Epithelial cell of proximal tubule (primary cell): ENCODE data around the gene PPP2R5E. TPM values are rescaled to one million over a fixed set of nuclear protein-coding genes. Genes with fewer than 3 reads are reported as not detected.
"Not testable (repeated sequence)": the region's sequence is repeated elsewhere in the genome, so short reads cannot be mapped to it uniquely, and the experiment has no call there.

Experiments
- DNase-seq: peaks from one replicate; pipeline ENCODE4 v3.0.0-alpha.2; 2011; ENCODE audit warnings: low read depth
- H3K4me3 ChIP-seq: 2 replicates; pipeline ENCODE4 v1.5.1; 2011; ENCODE audit warnings: low read depth, mild to moderate bottlenecking, low read length
- CTCF ChIP-seq: conservative IDR thresholded peaks from 2 replicates; pipeline ENCODE4 v1.5.1; 2012; ENCODE audit warnings: low read depth, mild to moderate bottlenecking, low read length
- total RNA-seq: library from RNA; depleted of rRNA; stranded (reverse); fragments of >200 nt; gene quantifications from 2 replicates; pipeline ENCODE4 v1.2.3, GENCODE V29; 2015

PPP2R5E gene
- total RNA-seq, 1 donor from 2014 or later, result 13.3 TPM

- no peak overlapping the region for H3K4me3 ChIP-seq
- TF ChIP-seq CTCF, result no peak
These were observed 164.7 kb downstream of the PPP2R5E start for GRCh38 chr14:63378444-63378843.

GRCh38 chr14:63375769-63376168, 167.4 kb downstream of the PPP2R5E start:
- H3K4me3 ChIP-seq, result no peak overlapping the region
- no peak for TF ChIP-seq CTCF
- peak; percentile 9 for DNase-seq

More at GRCh38 chr14:63378444-63378843, 164.7 kb downstream of the PPP2R5E start:
- DNase-seq, result no peak

GRCh38 chr14:63371613-63372012, 171.6 kb downstream of the PPP2R5E start:
- H3K4me3 ChIP-seq, DNase-seq: not testable (repeated sequence)

GRCh38 chr14:63371033-63371432, 172.1 kb downstream of the PPP2R5E start:
- no peak for DNase-seq
- no peak for TF ChIP-seq CTCF

GRCh38 chr14:63367742-63368364, 175.3 kb downstream of the PPP2R5E start:
- TF ChIP-seq CTCF, result peak; percentile 34
- H3K4me3 ChIP-seq, result no peak overlapping the region
- DNase-seq, result no peak

More at GRCh38 chr14:63371033-63371432, 172.1 kb downstream of the PPP2R5E start:
- H3K4me3 ChIP-seq, result no peak overlapping the region

GRCh38 chr14:63362389-63362819, 180.8 kb downstream of the PPP2R5E start:
- no peak for DNase-seq
- no peak overlapping the region for H3K4me3 ChIP-seq
- no peak for TF ChIP-seq CTCF

GRCh38 chr14:63361790-63362189, 181.4 kb downstream of the PPP2R5E start:
- DNase-seq, result no peak
- H3K4me3 ChIP-seq, result no peak overlapping the region
- peak; percentile 11 for TF ChIP-seq CTCF

GRCh38 chr14:63357841-63358240, 185.3 kb downstream of the PPP2R5E start:
- DNase-seq, result no peak
- H3K4me3 ChIP-seq, result no peak overlapping the region
- no peak for TF ChIP-seq CTCF
